HS-5 (cell line): ENCODE measurements around the gene WFDC13.
"Not testable (repeated sequence)": the region's sequence is repeated elsewhere in the genome, so short reads cannot be mapped to it uniquely, and the experiment has no call there.

Source experiments
- DNase-seq: peaks from one replicate; pipeline ENCODE4 v3.0.0-alpha.2; 2012; ENCODE audit warnings: low read depth

Gene WFDC13

DNA sequence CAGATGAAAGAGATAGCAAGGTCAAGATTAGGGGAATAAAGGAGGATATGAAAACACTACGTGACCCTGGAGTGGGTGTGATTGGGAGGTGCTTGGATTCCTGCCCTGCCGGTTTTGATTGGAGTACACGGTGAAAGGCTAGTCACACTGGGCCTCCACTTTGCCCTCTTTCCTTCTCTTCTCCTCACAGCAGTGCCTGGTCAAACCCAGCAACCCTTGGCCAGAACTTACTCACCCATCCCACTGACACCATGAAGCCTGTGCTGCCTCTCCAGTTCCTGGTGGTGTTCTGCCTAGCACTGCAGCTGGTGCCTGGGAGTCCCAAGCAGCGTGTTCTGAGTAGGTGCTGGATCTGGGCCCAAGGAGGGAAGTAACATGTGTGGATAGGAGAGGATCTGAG lies at the start of gene WFDC13:
Gene WFDC13, plus strand, starts transcription at position 166 of the 400 bp plus-strand sequence. Its CDS starts 86 bp downstream, at position 252.
- no peak for DNase-seq

GRCh38 chr20:45657038-45657437 lies 44.8 kb upstream of the WFDC13 start:
- DNase-seq: not testable (repeated sequence)

GRCh38 chr20:45670139-45670538 lies 31.7 kb upstream of the WFDC13 start, which contains the start of gene WFDC11:
Gene WFDC11, minus strand, starts transcription at chr20:45670239. Its CDS starts 19,639 bp downstream, at chr20:45650600.
- DNase-seq: no peak

GRCh38 chr20:45672765-45673164 lies 29.1 kb upstream of the WFDC13 start:
- DNase-seq: no peak

DNA sequence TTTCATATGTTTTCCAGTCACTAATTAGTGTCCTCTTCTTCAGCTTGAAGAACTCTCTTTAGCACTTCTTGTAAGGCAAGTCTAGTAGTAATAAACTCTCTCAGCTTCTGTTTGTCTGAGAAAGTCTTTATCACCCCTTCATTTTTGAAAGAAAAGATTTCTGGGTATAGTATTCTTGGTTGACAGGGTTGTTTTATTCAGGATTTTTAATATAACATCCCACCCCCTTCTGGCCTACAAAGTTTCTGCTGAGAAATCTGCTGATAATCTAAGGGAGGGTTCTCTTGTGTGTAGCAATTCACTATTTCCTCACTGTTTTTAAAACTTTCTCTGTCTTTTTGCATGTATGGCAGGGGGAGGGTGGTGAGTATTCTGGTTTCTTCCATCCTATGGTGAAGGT lies 22.2 kb upstream of the WFDC13 start:
- no peak for DNase-seq

GRCh38 chr20:45685896-45686295 lies 15.9 kb upstream of the WFDC13 start:
- DNase-seq: no peak

- not testable (repeated sequence) for DNase-seq
Measured at GRCh38 chr20:45693346-45693745, 8.5 kb upstream of the WFDC13 start.

GRCh38 chr20:45695496-45695895 lies 6.3 kb upstream of the WFDC13 start:
- no peak for DNase-seq

DNA sequence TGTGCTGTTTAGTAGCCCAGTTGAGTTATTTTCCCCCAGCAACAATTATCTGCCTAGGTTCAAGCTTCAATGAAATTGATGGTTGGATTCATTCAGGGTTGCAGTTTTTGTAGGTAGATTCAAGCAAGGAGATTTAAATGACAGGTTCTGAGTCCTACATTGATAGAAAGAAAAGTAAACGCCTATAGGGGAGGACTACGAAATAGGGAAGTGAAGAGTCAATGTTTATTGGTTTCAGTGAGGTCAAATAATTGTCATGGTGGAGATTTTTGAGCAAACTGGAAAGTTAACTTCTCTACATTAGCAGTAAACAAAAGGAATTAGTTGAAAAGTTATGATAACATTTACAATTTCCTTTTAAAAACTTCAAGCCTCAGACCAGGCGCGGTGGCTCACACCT lies 734 bp upstream of the WFDC13 start:
- DNase-seq: no peak

GRCh38 chr20:45704969-45705637 lies 3.3 kb downstream of the WFDC13 start, which contains the start of gene WFDC10B:
Gene WFDC10B, minus strand, starts transcription at chr20:45705019. Its CDS starts 19,027 bp downstream, at chr20:45685992.
- DNase-seq: no peak

- not testable (repeated sequence) for DNase-seq
Measured at GRCh38 chr20:45716141-45716688, 14.4 kb downstream of the WFDC13 start.

- DNase-seq: no peak
Measured at GRCh38 chr20:45722047-45722446, 20.2 kb downstream of the WFDC13 start, which contains the start of gene SPINT4. Gene SPINT4, plus strand, starts transcription at chr20:45722347. Its CDS starts 21 bp downstream, at chr20:45722368.

- no peak for DNase-seq
Measured at GRCh38 chr20:45725134-45725533, 23.3 kb downstream of the WFDC13 start.

- no peak for DNase-seq
Measured at GRCh38 chr20:45727044-45727443, 25.2 kb downstream of the WFDC13 start.

- DNase-seq: no peak
Measured at GRCh38 chr20:45732199-45732598, 30.4 kb downstream of the WFDC13 start.

- no peak for DNase-seq
Measured at GRCh38 chr20:45735552-45735951, 33.7 kb downstream of the WFDC13 start.

- no peak for DNase-seq
Measured at GRCh38 chr20:45735988-45736387, 34.1 kb downstream of the WFDC13 start.

DNA sequence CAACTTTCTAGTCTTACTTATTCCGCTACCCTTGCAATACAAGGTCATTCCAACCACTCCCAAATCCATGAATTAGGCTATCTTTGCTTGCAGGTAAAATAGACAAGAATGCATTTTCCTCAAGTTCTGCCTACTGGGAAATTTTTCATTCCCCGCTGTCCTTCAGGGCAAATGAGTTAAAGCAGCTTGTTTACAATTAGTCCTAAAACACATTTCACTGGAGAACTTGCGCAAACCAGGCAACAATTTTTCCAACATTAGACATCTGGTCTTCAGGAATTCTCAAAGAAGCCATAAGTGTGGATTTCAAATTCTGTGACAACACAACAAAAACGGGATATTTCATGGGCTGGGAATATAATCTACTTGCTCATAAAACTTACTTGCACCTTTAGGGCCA lies 40.8 kb downstream of the WFDC13 start:
- no peak for DNase-seq

- no peak for DNase-seq
Measured at GRCh38 chr20:45745015-45745414, 43.2 kb downstream of the WFDC13 start.

GRCh38 chr20:45751721-45752120 lies 49.9 kb downstream of the WFDC13 start:
- DNase-seq: no peak

DNA sequence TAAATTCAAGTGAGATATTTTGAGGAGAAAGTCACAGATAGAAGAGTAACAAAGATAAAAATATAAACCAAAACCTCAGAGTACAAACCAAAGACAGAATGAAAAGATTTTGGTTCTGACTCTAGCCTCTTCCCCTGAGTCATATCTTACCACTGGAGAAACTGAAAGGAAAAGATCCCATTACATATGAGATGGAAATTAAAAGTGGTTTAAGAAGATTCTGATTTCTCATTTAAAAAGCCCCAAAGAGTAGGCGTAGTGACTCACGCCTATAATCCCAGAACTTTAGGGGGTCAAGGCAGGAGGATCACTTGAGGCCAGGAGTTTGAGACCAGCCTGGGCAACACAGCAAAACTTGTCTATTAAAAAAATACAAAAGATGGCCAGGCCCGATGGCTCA lies 50.9 kb downstream of the WFDC13 start:
- DNase-seq: no peak

GRCh38 chr20:45758096-45758495 lies 56.3 kb downstream of the WFDC13 start:
- no peak for DNase-seq
